ENCODE results near the gene IFITM10.

Gene IFITM10

GRCh38 chr11:1750481-1750839 is at the start of gene IFITM10:
Gene IFITM10, minus strand, starts transcription at chr11:1750595. Its CDS starts 153 bp downstream, at chr11:1750442.
- DNase-seq, result peak in 1 of 56 donors; percentile 33

GRCh38 chr11:1797391-1798125 is 47.2 kb upstream of the IFITM10 start:
- DNase-seq, result no peak

GRCh38 chr11:1796413-1797011 is 46.1 kb upstream of the IFITM10 start:
- DNase-seq, result no peak

- no peak for DNase-seq
These were observed 42.7 kb upstream of the IFITM10 start for GRCh38 chr11:1793081-1793480.

GRCh38 chr11:1792461-1792860 is 42.1 kb upstream of the IFITM10 start:
- no peak for DNase-seq

- DNase-seq, result no peak
These were observed 41.5 kb upstream of the IFITM10 start for GRCh38 chr11:1791912-1792311.

- no peak for DNase-seq
These were observed 36.1 kb upstream of the IFITM10 start for GRCh38 chr11:1786466-1786865.

- DNase-seq, result no peak
These were observed 35.5 kb upstream of the IFITM10 start for GRCh38 chr11:1785749-1786413.

GRCh38 chr11:1784761-1785650 is 34.6 kb upstream of the IFITM10 start:
- DNase-seq, result no peak

- no peak for DNase-seq
These were observed 33.5 kb upstream of the IFITM10 start for GRCh38 chr11:1783725-1784529.

- DNase-seq, result no peak
These were observed 32.7 kb upstream of the IFITM10 start for GRCh38 chr11:1782831-1783724.

- DNase-seq, result no peak
These were observed 31.7 kb upstream of the IFITM10 start for GRCh38 chr11:1782031-1782590.

- DNase-seq, result no peak
These were observed 31.2 kb upstream of the IFITM10 start for GRCh38 chr11:1781593-1781975.

GRCh38 chr11:1780700-1781592 is 30.6 kb upstream of the IFITM10 start:
- peak in 2 of 56 donors; percentile 15 to 23 for DNase-seq

- no peak for DNase-seq
These were observed 29.7 kb upstream of the IFITM10 start for GRCh38 chr11:1779806-1780699.

GRCh38 chr11:1779034-1779805 is 28.8 kb upstream of the IFITM10 start:
- DNase-seq, result no peak

Measured in nucleus accumbens (tissue), 56 donors.